Stimulated activated CD8-positive, alpha-beta memory T cell treated with anti-CD3 and anti-CD28 coated beads, Interleukin-12 subunit alpha, Interleukin-12 subunit beta, amount 100 ng/mL, for 1 hour (primary cell): ENCODE measurements around the gene TBC1D22A.

ENCODE experiments used
- DNase-seq: peaks from one replicate; pipeline ENCODE4 v3.0.0-alpha.2; 2020; ENCODE audit warnings: low read depth

Gene TBC1D22A

DNA sequence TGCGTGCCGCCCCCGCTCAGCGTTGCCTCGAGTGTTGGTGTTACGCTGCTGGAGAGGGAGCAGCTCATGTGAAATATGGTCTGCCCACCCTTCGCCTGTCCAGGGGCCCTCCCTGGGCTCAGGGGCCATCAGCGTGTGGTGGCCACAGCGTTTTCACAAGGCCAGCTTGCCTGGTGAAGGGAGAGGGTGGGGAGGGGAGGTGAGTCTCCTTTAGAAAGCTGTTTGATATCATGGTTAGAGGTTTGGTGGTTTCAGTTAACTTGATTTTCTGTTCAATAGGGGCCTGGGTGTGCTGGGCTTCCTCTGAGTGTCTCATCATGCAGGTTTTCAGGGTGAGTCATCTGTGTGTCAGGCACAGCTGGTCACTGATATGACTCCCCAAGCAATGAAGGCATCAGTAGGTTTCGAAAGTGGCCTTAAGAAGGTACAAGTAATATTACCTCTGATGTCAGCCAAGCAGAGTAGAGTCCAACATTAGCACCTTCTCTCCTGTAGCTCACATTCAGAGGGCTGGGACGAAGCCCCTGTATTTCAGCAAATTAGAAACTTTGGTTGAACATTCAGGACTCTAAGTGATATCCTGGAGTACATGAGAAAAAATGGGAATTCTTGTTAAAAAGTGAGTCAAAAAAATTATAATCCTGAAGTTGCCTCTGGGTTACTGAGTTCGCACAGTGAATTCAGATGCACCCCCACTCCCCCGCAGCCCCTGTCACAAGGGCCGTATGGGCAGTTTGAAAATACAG lies 172.5 kb downstream of the TBC1D22A start:
- DNase-seq, result no peak

DNA sequence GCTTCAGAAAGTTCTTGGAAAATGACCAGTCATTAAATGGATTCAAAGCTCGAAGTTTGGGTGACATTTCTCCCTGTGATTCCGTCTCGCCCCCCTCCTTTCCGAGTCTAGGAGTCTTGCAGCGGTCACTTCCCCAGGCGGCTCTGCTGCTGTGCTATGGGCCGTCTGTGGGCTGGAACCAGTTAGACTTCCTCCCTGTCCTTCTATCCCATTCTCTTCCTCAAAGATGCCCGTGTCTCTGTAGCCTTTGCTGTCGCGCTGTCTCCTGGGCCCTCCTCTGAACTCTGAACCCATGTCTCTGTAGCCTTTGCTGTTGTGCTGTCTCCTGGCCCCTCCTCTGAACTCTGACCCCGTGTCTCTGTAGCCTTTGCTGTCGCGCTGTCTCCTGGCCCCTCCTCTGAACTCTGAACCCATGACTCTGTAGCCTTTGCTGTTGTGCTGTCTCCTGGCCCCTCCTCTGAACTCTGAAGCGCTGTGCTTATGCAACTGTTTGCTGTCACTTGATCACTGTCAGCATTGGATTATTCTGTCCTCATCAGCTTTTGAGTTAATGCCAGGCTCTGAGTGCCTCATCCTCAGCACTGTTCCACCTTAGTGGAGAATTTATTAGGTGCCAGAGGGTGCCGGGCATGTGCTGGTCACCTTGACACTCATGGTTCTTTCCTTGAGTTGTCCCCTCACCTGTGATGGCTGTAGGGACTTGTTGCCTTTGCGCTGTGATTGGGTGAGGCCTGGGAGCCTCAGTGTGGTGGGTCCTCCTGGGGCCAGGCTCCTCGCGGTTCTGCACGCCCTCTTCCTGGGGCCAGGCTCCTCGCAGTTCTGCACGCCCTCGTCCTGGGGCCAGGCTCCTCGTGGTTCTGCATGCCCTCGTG lies 173.3 kb downstream of the TBC1D22A start:
- DNase-seq, result no peak

DNA sequence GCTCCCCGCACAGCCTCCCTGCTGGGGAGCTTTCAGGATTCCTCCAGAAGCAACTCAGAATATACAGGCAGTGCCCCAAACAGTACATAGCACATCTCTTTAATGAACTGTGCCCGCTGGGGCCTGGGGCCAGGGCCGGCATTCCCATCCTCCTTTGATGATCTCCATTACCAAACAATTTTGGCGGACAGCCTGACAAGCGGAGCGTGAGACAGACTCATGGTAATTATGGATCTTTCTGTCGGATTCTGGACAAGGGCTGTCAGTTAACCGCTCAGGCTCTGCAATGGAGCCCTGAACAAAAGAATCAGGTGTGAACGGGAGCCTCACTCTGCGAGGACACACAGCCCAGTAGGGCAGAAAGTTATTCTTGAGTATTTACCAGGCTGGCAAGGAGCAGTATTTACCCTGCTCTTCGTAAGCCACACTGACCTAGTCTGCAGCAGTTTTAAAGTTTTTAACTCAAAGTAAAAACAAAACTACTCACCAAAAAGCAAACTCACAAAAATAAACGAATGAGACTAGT lies 174.0 kb downstream of the TBC1D22A start:
- no peak for DNase-seq

DNA sequence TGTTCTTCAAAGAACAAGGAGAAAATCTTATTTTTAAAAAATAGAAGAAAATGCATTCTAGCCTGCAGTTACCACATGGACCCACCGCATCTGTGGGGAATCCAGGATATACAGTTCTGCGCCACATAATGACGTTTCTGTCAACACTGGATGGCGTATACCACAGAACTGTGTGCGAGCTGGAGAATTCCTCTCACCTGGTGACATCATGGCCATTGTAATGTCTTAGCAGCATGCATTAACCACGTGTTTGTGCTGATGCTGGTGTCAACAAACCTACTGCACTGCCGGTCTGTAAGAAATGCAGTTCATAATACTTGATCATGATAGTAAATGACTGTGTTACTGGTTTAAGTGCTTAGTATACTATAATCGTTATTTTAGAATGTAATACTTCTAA lies 174.7 kb downstream of the TBC1D22A start:
- DNase-seq, result no peak

DNA sequence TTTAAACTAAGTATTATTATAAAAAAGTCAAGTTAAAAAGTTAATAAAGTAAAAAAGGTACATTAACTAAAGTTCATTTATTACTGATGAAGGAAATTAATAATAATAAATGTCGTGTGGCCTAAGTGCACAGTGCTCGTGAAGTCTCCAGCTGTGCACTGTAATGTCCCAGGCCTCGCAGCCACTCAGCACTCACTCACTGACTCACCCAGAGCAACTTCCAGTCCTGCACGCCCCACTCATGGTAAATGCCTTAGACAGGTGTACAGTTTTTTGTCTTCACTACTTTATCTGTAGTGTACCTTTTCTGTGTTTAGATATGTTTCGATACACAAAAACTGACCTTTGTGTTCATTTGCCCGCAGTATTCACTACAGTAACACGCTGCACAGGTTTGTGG lies 175.5 kb downstream of the TBC1D22A start:
- no peak for DNase-seq

DNA sequence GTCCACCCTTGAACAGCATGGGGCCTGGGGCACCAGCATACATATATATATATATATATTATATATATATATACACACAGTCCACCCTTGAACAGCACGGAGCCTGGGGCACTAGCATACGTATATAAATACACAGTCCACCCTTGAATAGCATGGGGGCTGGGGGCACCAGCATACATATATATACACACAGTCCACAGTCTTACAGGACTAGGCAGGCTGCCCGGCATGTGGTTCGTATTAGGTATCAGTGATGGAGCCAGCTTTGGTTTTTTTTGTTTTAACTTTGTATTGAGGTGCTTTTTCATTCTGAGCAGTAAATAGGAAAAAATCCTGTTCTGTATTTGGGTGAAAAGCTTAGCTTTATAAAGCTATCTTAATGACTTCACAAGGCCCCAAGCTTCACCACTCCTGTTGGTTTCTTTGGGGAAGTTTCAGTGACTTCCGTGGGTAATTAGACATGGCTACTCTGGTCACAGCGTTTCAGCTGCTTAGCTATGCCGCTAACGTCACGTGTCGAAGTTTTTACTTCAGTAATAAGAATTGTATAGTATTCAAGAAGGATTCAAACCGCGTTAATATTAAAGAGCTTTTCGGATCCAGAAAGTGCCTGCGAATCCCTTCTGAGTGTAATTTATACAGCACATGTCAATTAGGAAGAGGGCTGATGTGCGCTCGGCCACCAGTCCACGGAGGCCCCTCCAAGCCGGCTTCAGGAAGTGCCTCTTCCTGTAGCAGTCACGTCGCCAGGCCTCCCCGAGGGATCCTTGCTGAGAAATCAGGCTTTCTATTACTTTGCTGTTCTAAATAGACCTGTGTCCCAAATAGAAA lies 179.7 kb downstream of the TBC1D22A start:
- no peak for DNase-seq

DNA sequence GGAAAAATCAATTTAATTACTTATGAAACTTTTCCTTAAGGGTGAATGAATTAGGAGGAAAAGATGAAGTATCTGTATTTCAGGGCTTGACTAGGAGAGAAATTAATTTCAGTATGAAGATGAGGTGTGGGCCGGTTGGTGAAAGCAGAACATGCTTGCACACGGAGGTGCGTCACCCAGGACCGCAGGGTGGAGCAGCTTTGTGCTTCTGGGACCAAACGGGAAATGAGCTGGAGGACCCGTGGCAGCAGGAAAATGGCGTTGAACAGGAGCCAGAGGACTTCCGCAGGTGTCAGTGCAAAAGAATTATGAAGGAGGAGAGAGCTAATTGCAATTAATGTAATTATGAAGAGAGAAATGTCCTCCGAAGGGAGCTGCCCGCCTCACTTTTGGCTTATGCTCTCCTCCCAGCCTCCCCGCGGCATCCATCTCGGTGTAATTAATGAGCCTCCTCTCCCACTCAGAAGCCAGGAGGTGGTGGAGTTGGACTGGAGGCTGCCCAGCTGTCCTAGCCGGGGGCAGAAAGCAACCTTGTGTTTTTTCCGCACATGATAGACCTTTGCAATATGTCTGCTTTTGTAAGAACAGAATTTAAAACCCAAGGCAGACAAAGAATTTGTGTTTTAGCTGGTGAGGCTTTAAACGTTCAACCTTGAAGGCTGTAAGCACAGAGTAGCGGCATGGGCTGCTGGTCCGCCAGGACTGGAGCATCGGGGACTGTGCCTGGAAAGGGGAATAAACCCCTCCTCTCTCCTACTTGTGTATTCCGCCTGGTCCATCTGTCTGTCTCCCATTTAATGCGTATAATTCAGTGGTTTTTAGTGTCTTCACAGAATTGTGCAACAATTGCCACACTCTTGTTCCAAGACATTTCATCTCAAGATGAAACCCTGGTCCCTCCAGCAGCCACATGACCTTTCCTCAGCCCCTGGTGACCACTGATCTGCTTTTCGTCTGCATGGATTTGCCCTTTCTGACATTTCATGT lies 180.6 kb downstream of the TBC1D22A start:
- DNase-seq, result no peak

DNA sequence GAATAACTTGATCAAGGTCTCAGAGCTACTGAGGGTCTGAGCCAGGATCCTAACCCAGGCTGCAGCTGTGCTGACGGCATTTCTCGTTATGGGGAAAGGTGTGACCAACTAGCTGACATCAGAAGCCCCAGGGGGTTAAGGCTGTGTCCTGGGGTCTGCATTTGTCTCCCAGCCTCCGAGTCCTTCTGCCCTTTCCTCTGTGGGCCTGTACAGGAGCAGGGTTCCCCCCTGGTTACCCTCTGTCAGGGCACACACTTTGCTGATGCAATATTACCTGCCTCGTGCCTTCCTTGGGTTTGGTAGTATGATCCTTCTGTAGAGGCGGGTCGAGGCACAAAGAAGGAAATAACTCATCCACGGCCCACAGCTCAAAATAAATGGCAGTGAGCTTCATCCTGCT lies 183.0 kb downstream of the TBC1D22A start:
- no peak for DNase-seq

DNA sequence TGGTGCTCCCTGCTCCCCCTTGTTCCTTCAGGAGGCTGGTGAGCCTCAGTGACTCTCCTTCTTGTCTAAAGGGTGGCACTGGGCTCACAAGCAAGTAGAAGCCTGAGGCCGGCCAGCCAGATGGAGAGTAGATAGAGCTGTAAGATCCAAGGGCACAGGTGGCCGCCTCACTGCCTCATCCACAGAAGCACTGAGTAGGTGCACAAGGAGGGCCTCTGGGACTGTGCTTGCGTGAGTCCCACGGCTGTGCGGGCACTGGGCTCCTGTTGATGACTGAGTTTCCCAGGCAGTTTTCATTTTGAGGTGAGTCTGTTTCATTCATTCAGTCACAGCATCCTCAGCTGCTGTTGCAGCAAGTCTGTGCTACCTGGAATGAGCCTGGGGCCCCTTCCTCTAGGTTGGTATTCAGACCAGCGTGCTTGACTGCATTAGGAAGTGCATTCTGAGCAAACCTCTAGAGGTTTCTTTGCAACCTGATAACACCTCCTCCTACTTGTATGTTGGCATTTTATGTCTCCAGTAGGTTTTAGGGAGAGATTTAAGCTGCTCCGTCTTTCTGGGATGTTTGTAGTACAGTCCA lies 184.0 kb downstream of the TBC1D22A start:
- no peak for DNase-seq

DNA sequence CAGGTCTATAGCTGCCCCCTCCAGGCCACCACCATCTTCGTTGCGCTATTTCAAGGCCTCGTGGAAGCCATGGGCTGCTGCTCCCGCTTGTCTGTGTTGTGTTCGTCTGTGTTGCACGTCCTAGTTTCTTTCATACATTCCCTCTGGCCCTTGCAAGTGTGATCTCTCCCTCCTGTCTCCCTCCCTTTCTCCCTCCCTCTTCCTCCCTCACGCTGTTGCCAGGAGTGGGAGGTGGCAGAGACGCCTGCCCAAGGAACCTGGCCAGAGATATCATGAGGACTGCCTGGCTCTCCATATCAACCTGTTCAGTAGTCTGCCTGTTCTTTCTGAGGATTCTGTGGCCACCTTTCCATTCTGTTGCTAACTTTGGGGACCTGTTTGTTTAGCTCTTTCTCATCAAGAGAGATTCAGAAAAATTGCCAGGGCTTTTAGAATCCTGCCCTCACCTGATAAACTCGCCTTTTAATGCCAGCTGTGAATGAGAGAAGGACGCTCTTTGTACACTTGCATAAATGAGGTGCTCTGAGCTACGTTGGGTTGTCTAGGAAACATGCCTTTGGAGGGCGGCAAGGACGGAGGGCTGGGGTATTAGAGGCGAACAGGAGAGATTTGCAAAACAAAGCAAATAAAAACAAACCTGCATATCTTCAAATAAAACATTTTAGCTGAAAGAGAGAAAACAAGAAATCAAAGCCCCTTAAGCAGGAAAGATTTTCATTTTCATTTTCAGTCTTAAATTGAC lies 185.2 kb downstream of the TBC1D22A start:
- no peak for DNase-seq

DNA sequence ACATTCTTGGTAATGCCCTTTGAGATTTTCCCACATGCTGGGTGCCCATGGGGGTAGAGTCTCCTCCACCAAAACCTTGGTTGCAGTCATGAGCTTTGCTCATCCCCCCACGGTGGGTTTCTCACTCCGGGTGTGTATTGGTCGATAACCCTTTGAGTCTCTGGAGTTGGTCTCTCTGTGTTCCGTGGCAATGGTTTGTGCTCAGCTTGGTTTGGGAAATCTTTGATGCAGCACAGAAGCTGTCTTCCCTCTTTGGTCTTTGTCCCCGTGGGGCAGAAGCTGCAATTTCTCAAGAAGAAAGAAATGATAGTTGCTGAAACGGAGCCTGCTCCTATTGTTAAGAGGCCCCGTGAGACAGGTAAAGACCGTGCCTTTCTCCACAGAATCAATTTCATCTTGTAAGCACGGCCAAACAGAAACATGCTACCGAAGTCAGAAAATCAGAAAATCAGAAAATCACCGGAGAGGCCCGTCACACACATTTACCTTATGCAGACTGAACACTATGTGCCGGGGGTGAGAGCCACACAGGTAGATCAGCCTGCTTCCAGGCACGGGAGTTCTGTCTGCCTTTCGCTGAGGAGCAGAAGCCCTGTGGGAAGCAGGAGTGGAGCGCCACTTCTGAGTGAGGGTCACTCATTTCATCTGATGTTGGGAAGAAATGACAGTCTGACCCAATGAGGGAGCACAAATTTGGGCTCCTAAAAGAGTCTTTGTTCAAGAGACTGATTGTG lies 186.1 kb downstream of the TBC1D22A start:
- no peak for DNase-seq

DNA sequence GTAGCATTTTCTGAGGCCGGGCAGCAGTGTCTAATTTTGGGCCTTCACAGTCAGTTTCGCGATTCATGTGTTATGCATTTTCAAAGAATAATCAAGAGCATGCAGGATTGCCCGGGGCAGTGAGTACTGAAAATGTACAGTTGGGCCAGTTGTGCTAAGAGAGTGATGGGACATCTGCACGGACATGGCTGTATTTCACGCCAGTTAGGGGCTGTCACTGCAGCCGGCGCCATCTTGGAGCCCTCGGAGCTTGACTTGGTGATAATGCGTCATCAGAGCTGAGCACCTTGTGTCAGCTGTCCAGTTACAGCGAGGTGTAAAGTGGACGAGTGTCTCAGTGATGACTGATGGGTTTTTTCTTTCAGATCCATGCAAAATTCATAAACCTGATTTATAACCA lies 188.9 kb downstream of the TBC1D22A start:
- DNase-seq, result no peak

DNA sequence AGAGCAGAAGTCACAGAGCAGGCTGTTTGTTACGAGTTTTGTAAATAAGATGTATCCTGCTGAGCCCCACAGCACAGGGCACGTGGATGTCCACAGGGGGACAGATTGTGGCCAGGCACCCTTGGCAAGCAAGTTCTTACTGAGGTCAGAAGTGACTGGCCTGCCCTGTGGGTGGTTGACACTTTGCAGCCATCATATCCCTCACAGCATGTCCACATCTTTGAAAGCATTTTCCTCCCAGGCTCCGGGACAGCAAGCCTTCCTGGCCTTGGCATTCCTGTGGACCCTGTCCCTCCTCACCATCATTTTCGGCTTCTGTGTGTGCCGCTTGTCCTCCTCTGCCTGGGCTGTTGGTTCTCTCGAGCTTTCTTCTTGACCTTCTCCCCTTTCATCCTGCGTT lies 189.5 kb downstream of the TBC1D22A start:
- DNase-seq, result no peak

DNA sequence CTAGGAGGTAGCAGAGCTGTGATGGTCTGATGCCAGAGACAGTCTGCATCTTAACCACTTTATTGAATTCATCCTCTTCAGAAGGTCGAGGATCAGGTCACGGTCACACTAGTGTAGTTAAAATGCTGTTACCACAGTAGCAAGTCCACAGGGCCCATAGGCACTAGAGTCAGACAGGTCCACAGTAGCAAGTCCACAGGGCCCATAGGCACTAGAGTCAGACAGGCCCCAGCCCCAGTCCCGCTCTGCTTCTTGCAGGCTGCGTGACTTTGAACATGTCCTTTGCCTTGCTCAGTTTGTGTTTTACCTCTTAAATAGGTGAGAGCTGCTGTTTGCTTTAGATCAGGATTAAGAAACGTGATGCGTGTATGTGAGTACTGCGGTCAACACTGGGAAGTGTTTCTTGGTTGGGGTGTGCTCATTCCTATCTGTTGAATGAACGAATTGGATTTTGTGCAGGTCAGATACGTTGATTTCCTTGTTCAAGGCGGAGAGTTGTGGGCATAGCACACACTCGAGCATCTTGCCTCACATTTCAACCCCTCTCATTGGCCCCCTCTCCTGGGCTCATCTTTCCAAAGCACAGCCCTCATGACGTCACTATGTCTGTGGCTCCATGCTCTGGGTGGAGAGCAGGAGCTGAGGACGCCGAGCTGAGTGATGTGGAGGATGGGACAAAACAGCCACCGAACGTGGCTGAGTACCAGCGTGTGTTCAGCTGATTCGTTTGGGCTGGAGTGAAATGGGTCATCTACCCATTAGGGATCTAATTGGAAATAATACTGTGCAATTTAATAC lies 191.7 kb downstream of the TBC1D22A start:
- DNase-seq, result no peak

DNA sequence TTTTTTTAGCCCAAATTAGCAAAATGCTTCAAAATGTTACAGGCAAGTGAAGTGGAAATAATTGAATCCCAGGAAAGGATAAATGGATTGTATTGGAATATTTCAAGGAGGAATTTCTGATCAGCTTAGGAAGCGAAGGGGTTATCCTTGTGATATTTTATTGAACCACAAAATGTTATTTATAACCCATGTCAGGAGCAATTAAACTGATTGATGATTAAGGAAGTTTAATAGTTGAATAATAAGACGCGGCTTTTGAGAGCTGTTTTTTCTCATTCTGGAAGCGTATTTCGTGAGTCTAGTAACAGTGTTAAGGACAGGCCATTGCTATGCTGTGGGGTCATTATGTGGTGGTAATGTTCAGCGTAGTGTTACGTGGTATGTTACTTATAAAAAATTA lies 192.3 kb downstream of the TBC1D22A start:
- no peak for DNase-seq

DNA sequence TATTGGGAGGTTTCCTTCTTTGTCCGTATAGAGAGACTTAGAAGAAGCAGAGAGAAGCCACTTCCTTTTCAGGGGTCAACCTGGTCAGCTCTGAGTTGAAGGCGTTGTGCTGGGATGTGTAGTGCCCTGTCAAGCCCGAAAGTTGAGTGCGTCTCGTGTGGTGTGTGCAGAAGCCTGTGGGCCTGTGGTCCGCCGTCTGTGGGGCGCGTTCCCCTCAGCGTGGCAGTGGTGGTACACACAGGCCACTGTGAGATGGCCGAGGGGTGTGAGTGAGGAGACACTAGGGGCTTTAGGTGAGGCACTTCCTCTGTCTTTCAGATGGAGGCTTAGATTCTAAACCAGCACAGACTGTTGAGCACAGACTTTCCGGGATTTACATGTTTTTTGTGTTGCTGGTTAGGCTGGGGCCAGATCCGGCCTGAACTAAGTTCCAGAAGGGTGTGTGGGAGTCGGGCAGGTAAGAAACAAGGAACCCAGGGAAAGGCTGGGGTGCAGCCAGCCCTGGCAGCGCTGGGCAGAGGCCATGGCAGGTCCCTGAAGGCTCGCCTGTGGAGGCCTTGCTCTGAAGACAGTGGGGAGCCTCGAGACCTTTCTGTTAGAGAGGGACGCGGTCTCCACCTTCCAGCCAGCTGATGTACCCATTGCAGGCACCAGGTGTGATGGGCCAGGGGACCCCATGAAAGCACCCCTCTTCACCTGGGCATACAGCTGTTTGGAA lies 194.2 kb downstream of the TBC1D22A start:
- DNase-seq, result no peak

DNA sequence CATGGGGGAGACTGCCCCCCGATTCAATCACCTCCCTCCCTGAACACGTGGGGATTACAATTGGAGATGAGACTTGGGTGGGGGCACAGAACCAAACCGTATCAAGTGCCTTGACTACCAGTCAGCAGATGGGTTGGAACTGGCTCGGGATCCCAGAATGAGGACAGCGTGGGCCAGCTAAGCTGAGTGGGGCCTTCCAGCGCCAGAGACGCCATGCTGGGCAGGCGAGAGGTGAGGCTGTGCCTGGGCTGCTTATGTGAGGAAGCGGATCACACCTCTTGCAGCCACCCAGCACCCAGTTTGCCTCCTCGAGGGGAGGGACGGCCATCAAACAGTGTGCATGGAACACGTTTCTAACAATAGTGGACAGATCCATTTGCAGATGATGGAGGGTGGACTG lies 195.1 kb downstream of the TBC1D22A start:
- no peak for DNase-seq

DNA sequence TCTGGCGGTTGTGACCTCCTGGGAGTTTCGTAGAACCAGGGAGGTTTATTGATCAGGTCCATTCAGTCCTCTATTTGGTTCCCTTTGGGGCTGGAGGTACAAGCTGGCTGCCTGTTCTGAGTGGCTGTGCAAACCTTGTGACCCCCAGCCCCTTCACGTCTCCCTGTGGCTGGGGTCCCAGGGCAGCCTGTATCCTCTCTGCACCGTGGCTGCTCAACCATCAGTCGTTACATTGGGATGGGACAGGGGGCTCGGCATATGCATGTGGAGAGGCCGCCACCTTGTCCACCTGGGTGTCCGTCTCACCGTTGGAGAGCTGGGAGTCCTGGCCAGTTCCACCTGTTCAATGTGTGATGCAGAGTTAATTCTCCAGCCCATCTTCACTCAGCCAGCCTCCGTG lies 195.7 kb downstream of the TBC1D22A start:
- DNase-seq, result no peak
